ENCODE data around the gene SLAIN2. TPM values are rescaled to one million over a fixed set of nuclear protein-coding genes. Genes with fewer than 3 reads are reported as not detected.
A peak's percentile ranks its signal among the peaks of the same experiment; 100 is the strongest.
"Not testable (repeated sequence)": the region's sequence is repeated elsewhere in the genome, so short reads cannot be mapped to it uniquely, and the experiment has no call there.

SLAIN2 gene
- total RNA-seq, 1 experiment from 2014 or later, result 35.8 TPM

GRCh38 chr4:48450740-48451139 is 109.4 kb downstream of the SLAIN2 start:
- Mint-ChIP-seq H3K9me3 (peaks cover 6% of the 10 kb centered on the region), H3K36me3 (no peaks in the 10 kb centered on the region), H3K27me3 (ENCODE audit: low read depth) (no peaks in the 10 kb centered on the region), H3K4me1 (no peaks in the 10 kb centered on the region), H3K27ac (no peak overlapping the region), H3K4me3 (no peak overlapping the region)
- no peak for ATAC-seq
- no peak for DNase-seq (ENCODE audit: low spot score)
- TF ChIP-seq ZNF121 (CRISPR knock-in tag; IDR thresholded peaks at IDR 0.05) (0 out of 2 replicates have a peak, but pooled peaks have one; percentile 26), FOXJ3 (CRISPR knock-in tag; IDR thresholded peaks at IDR 0.05; ENCODE audit: borderline replicate concordance) (no peak), GRHL2 (CRISPR knock-in tag; IDR thresholded peaks at IDR 0.05; ENCODE audit: insufficient replicate concordance, severe bottlenecking) (no peak), SP1 (CRISPR knock-in tag; conservative IDR thresholded peaks at IDR 0.05) (no peak), ZBTB21 (CRISPR knock-in tag; IDR thresholded peaks at IDR 0.05; ENCODE audit: borderline replicate concordance) (no peak), ERG (CRISPR knock-in tag; IDR thresholded peaks at IDR 0.05) (no peak), ZNF423 (CRISPR knock-in tag; IDR thresholded peaks at IDR 0.05) (no peak), ATF2 (CRISPR knock-in tag; IDR thresholded peaks at IDR 0.05; ENCODE audit: borderline replicate concordance, low read depth) (no peak), JUN (CRISPR knock-in tag; IDR thresholded peaks at IDR 0.05) (no peak)
- CTCF ChIA-PET, result no interaction called here
- POLR2A ChIA-PET, result no interaction called here

GRCh38 chr4:48451656-48452055 is 110.3 kb downstream of the SLAIN2 start:
- H3K27me3 Mint-ChIP-seq (ENCODE audit: low read depth); CTCF ChIA-PET; H3K9me3 Mint-ChIP-seq; ATAC-seq; POLR2A ChIA-PET; H3K27ac Mint-ChIP-seq; H3K36me3 Mint-ChIP-seq; H3K4me3 Mint-ChIP-seq; H3K4me1 Mint-ChIP-seq; DNase-seq (ENCODE audit: low spot score): not testable (repeated sequence)

GRCh38 chr4:48454591-48454990 is 113.3 kb downstream of the SLAIN2 start:
- H3K9me3 Mint-ChIP-seq, result peaks cover 12% of the 10 kb centered on the region
- CTCF ChIA-PET, result no interaction called here

More at GRCh38 chr4:48454591-48454990, 113.3 kb downstream of the SLAIN2 start:
- no peak for DNase-seq (ENCODE audit: low spot score)
- H3K4me1 Mint-ChIP-seq, result no peaks in the 10 kb centered on the region
- H3K36me3 Mint-ChIP-seq, result no peaks in the 10 kb centered on the region
- TF ChIP-seq PRDM15 (CRISPR knock-in tag; IDR thresholded peaks at IDR 0.05) (no peak), ARID4B (CRISPR knock-in tag; IDR thresholded peaks at IDR 0.05; ENCODE audit: borderline replicate concordance) (no peak)
- no peak overlapping the region for H3K4me3 Mint-ChIP-seq
- ATAC-seq, result no peak
- H3K27ac Mint-ChIP-seq, result no peak overlapping the region
- H3K27me3 Mint-ChIP-seq (ENCODE audit: low read depth), result 0 out of 2 replicates have a peak, but pooled peaks cover 3% of the 10 kb centered on the region
- POLR2A ChIA-PET, result interaction anchor here (0.6 kb wide), 1 partner anchor 227 kb away, joined by 3 read pairs; no protein-coding TSS in a partner anchor
